CD8-positive, alpha-beta memory T cell (primary cell): ENCODE results near the gene AGPAT3. TPM values are rescaled to one million over a fixed set of nuclear protein-coding genes. Genes with fewer than 3 reads are reported as not detected.

ENCODE experiments used
- CTCF ChIA-PET: fragments of 350-600 bp; sonication (Branson Sonifier 250); formaldehyde crosslinking; loops from one replicate; lab custom pipeline; 2021; ENCODE audit warnings: antibody characterized with exemption; lab: Charles Lee
- POLR2A ChIA-PET: fragments of 350-600 bp; sonication (Branson Sonifier 250); formaldehyde crosslinking; loops from one replicate; lab custom pipeline; 2021; ENCODE audit warnings: antibody characterized with exemption; lab: Charles Lee
- DNase-seq, 5 donors: peaks; one replicate each; pipeline versions ENCODE4 v3.0.0 to v3.0.0-alpha.2; 2020 to 2022; ENCODE audit warnings: mixed read lengths in 1 of 5
- H3K27ac ChIP-seq: one replicate; pipeline ENCODE4 v1.7.0; 2013; ENCODE audit warnings: low read depth, mild to moderate bottlenecking, low read length, moderate library complexity
- H3K27me3 ChIP-seq: 2 replicates; pipeline ENCODE4 v1.7.0; 2013; ENCODE audit warnings: low read length, mild to moderate bottlenecking; ENCODE audit not compliant: insufficient read depth, poor library complexity, severe bottlenecking
- H3K36me3 ChIP-seq: 2 replicates; pipeline ENCODE4 v1.7.0; 2013; ENCODE audit warnings: mild to moderate bottlenecking, low read length, moderate library complexity; ENCODE audit not compliant: insufficient read depth
- H3K4me1 ChIP-seq: 2 replicates; pipeline ENCODE4 v1.7.0; 2013; ENCODE audit warnings: mild to moderate bottlenecking, low read length, moderate library complexity; ENCODE audit not compliant: insufficient read depth
- H3K4me3 ChIP-seq: 2 replicates; pipeline ENCODE4 v1.7.0; 2013; ENCODE audit warnings: mild to moderate bottlenecking, low read length
- H3K9me3 ChIP-seq: 2 replicates; pipeline ENCODE4 v1.7.0; 2013; ENCODE audit warnings: mild to moderate bottlenecking, low read length
- H3K27ac Mint-ChIP-seq, 8 donors: one replicate each; pipeline ENCODE4 v1.8.0; 2020 to 2021; ENCODE audit warnings: mixed read lengths in 8 of 8, mild to moderate bottlenecking in 6 of 8, inconsistent platforms in 3 of 8, moderate library complexity in 3 of 8
- H3K27me3 Mint-ChIP-seq, 2 donors: one replicate each; pipeline ENCODE4 v1.8.0; 2020 to 2021; ENCODE audit warnings: mixed read lengths in 2 of 2, mild to moderate bottlenecking in 1 of 2, moderate library complexity in 1 of 2
- H3K36me3 Mint-ChIP-seq, 3 donors: one replicate each; pipeline ENCODE4 v1.8.0; 2020 to 2021; ENCODE audit warnings: mixed read lengths in 3 of 3, inconsistent platforms in 1 of 3, mild to moderate bottlenecking in 1 of 3
- H3K4me1 Mint-ChIP-seq, 3 donors: one replicate each; pipeline ENCODE4 v1.8.0; 2020 to 2021; ENCODE audit warnings: mixed read lengths in 3 of 3, inconsistent platforms in 1 of 3, mild to moderate bottlenecking in 1 of 3
- H3K4me3 Mint-ChIP-seq, 7 donors: one replicate each; pipeline ENCODE4 v1.8.0; 2020 to 2021; ENCODE audit warnings: mixed read lengths in 7 of 7, mild to moderate bottlenecking in 6 of 7, moderate library complexity in 4 of 7, inconsistent platforms in 2 of 7
- H3K9me3 Mint-ChIP-seq, 5 donors: one replicate each; pipeline ENCODE4 v1.8.0; 2020 to 2022; ENCODE audit warnings: mixed read lengths in 5 of 5, mild to moderate bottlenecking in 3 of 5, moderate library complexity in 2 of 5, inconsistent platforms in 1 of 5
- polyA plus RNA-seq: library from polyadenylated mRNA; unstranded; fragments of 300-500 nt; fragmentation: Illumina TruSeq; gene quantifications from one replicate; pipeline ENCODE4 v1.2.3, GENCODE V29; 2021
- total RNA-seq, 2 experiments: library from RNA; stranded (reverse); gene quantifications; one replicate each; pipeline ENCODE4 v1.2.3, GENCODE V29; 2021

The AGPAT3 gene
- total and polyA plus RNA-seq, 3 experiments from 2014 or later = 15.9 to 69.3 (median 66.5) TPM

DNA sequence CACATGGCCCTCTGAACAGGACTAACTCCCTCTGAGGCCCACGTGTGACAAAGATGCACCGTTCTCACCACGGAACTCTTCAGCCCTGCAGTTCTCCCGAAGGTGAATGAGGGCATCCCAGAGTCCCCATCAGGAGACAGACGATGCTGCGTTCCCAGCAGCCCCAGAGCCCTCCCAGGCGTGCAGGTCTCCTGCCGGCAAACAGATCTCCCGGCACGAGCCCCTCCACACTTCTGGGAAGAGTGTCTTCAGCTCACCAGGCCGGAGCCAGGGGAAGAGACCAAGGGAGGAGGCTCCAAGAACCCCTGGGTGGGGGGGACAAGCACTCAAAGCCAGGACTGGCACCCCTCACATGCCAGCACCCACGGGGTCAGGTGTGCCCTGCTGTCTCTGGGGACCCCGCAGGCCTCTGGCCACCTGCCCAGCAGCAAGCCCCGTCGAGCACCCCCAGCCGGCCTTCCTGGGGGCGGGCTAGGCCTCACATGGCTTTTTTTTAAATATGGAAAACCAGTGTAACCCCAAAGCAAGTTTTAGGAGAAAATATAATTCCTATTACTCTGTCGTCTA lies 102.0 kb downstream of the AGPAT3 start:
- Mint-ChIP-seq H3K9me3 (no peaks in the 10 kb centered on the region), H3K4me1 (peaks cover 0 to 4% (median 2%) of the 10 kb centered on the region in 3 donors), H3K27me3 (no peaks in the 10 kb centered on the region), H3K27ac (peak overlapping the region in 1 of 8 donors; percentile 77), H3K4me3 (no peak overlapping the region), H3K36me3 (peaks cover 0 to 71% (median 10%) of the 10 kb centered on the region in 3 donors)
- Histone ChIP-seq H3K4me3 (no peak overlapping the region), H3K27ac (no peak overlapping the region), H3K36me3 (peaks cover 9% of the 10 kb centered on the region), H3K4me1 (no peaks in the 10 kb centered on the region), H3K27me3 (no peaks in the 10 kb centered on the region), H3K9me3 (no peaks in the 10 kb centered on the region)
- CTCF ChIA-PET = no interaction called here
- POLR2A ChIA-PET = no interaction called here
- DNase-seq = no peak

DNA sequence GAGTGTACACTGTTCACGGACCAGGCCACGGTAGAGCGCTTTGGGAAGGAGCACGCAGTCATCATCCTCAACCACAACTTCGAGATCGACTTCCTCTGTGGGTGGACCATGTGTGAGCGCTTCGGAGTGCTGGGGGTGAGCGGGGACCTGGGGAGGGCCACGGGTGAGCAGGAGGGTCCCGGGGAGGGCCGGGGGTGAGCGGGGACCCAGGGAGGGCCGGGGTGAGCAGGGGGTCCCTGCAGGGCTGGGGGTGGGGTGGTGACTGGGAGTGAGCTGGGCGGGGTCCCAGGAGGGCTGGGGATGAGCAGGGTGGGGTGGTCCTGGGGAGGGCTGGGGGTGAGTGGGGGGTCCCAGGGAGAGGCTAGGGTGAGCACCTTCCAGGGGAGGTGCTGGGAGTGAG lies 103.0 kb downstream of the AGPAT3 start:
- H3K4me1 ChIP-seq = no peaks in the 10 kb centered on the region
- Mint-ChIP-seq H3K4me3 (no peak overlapping the region), H3K36me3 (peaks cover 0 to 74% (median 10%) of the 10 kb centered on the region in 3 donors), H3K9me3 (no peaks in the 10 kb centered on the region), H3K4me1 (peaks cover 0 to 4% (median 2%) of the 10 kb centered on the region in 3 donors), H3K27me3 (no peaks in the 10 kb centered on the region), H3K27ac (no peak overlapping the region)
- ChIA-PET POLR2A (no interaction called here), CTCF (no interaction called here)
- peaks cover 8% of the 10 kb centered on the region for H3K36me3 ChIP-seq
- no peak for DNase-seq
- H3K27ac ChIP-seq = no peak overlapping the region
- no peak overlapping the region for H3K4me3 ChIP-seq
- no peaks in the 10 kb centered on the region for H3K9me3 ChIP-seq
- H3K27me3 ChIP-seq = no peaks in the 10 kb centered on the region

DNA sequence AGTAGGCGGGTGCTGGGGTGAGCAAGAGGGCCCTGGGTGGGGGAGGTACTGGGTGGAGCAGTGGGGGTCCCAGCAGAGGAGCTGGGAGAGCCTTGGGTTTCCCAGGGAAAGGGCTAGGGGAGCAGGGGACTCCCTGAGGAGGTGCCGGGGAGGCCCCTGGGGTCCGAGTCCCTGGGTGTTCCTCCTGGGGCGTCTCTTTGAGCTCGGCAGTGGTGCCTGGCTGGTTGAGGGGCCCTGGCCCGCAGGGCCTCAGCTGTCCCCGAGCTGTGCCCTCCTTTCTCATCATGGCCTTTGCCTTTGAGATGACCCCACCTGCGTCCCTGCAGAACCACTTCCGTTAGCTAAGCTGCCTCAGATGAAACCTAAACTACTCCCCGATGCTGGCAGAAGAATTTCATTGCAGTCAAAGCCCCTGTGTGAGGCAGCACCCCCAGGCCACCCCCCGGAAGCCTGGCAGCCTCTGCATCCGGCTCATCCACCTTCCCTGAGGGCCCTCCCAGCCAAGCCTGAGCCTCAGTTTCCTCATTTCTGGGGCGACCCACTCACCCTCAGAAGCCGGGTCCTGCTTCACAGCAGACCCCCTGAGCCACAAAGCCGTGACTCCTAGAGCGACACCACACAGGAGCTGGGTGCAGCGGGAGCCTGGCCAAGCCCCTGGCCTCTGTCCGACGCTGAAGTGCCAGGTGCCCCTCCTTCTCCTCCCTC lies 103.5 kb downstream of the AGPAT3 start:
- Mint-ChIP-seq H3K9me3 (no peaks in the 10 kb centered on the region), H3K4me3 (no peak overlapping the region), H3K36me3 (peaks cover 0 to 75% (median 10%) of the 10 kb centered on the region in 3 donors), H3K27me3 (no peaks in the 10 kb centered on the region), H3K27ac (peak overlapping the region in 1 of 8 donors; percentile 54), H3K4me1 (peaks cover 0 to 4% (median 2%) of the 10 kb centered on the region in 3 donors)
- no peak for DNase-seq
- ChIA-PET POLR2A (interaction anchor here (1.1 kb wide), 1 partner anchor 13 kb away, joined by 3 read pairs; no protein-coding TSS in a partner anchor), CTCF (interaction anchor here (0.8 kb wide), 1 partner anchor 179 kb away, joined by 4 read pairs; the partner anchor contains the start of gene RRP1)
- no peaks in the 10 kb centered on the region for H3K4me1 ChIP-seq
- H3K4me3 ChIP-seq = no peak overlapping the region
- no peaks in the 10 kb centered on the region for H3K9me3 ChIP-seq
- no peaks in the 10 kb centered on the region for H3K27me3 ChIP-seq
- no peak overlapping the region for H3K27ac ChIP-seq
- H3K36me3 ChIP-seq = peaks cover 5% of the 10 kb centered on the region

DNA sequence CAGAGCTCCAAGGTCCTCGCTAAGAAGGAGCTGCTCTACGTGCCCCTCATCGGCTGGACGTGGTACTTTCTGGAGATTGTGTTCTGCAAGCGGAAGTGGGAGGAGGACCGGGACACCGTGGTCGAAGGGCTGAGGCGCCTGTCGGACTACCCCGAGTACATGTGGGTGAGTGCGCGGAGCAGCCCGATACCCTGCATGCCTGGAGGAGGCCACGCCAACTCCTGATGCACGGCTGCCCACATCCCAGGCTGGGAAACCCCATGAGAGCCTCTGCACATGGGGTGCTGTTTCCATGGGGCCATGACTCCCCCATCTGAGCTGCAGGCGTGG lies 104.1 kb downstream of the AGPAT3 start:
- no peak for DNase-seq
- no peak overlapping the region for H3K4me3 ChIP-seq
- no peaks in the 10 kb centered on the region for H3K9me3 ChIP-seq
- no peaks in the 10 kb centered on the region for H3K27me3 Mint-ChIP-seq
- H3K36me3 ChIP-seq = peaks cover 5% of the 10 kb centered on the region
- ChIA-PET CTCF (interaction anchor here (0.8 kb wide), 1 partner anchor 180 kb away, joined by 4 read pairs; the partner anchor contains the start of gene RRP1), POLR2A (interaction anchor here (1.1 kb wide), 1 partner anchor 12 kb away, joined by 3 read pairs; no protein-coding TSS in a partner anchor)
- no peak overlapping the region for H3K27ac Mint-ChIP-seq
- H3K4me1 ChIP-seq = no peaks in the 10 kb centered on the region
- H3K4me1 Mint-ChIP-seq = peaks cover under 1 to 5% (median 1%) of the 10 kb centered on the region in 3 donors
- no peak overlapping the region for H3K27ac ChIP-seq
- no peaks in the 10 kb centered on the region for H3K27me3 ChIP-seq
- H3K9me3 Mint-ChIP-seq = no peaks in the 10 kb centered on the region
- H3K4me3 Mint-ChIP-seq = no peak overlapping the region
- H3K36me3 Mint-ChIP-seq = peaks cover 0 to 73% (median 9%) of the 10 kb centered on the region in 3 donors

DNA sequence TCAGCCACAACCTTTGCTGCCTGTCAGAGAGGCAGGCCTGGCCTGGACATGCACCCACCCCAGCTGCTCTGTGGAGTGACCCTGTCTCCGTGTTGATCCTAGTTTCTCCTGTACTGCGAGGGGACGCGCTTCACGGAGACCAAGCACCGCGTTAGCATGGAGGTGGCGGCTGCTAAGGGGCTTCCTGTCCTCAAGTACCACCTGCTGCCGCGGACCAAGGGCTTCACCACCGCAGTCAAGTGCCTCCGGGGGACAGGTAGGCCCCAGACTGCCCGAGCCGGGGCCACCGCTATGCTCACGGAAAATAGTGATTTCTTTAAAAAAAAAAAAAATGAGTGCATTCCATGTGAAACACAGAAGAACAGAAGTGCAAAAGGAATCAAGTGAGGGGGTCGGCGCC lies 105.5 kb downstream of the AGPAT3 start:
- no peaks in the 10 kb centered on the region for H3K9me3 Mint-ChIP-seq

DNA sequence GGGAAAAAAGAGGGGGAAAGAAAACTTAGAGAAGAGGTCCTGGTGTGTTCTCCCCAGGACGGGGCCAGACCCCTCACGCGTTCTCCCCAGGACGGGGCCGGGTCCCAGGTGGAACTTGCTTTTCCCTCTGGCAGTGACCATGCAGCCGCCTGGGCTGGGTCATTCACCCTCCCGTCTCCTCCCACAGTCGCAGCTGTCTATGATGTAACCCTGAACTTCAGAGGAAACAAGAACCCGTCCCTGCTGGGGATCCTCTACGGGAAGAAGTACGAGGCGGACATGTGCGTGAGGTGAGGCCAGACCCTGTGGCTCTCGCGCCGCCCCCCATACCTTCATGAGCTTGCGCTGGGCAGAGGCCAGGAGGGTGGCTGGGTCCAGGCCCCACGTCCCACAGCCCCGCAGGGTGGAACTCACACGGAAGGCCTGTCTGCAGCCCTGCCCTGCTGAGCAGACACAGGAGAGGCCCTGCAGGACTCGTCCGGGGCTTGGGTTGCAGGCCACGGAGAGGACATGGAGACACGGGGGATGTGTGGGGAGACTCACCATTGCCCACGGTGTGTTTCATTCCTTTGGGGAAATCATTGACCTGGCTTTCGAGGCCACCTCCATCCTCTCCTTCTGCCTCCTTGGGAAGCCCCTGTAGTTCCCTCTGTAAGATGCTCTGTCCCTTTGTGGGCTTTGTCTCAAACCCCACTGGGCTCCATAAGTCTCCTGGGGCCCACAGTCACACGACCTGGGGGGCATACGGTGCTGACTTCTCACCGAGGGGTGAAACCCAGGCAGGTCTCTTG lies 106.4 kb downstream of the AGPAT3 start:
- H3K27ac Mint-ChIP-seq = no peak overlapping the region
- Histone ChIP-seq H3K27me3 (no peaks in the 10 kb centered on the region), H3K27ac (no peak overlapping the region), H3K36me3 (peaks cover 5% of the 10 kb centered on the region), H3K4me3 (no peak overlapping the region), H3K4me1 (no peaks in the 10 kb centered on the region), H3K9me3 (no peaks in the 10 kb centered on the region)
- H3K9me3 Mint-ChIP-seq = no peaks in the 10 kb centered on the region
- no peak overlapping the region for H3K4me3 Mint-ChIP-seq
- ChIA-PET POLR2A (no interaction called here), CTCF (no interaction called here)
- H3K4me1 Mint-ChIP-seq = peaks cover 13 to 21% (median 16%) of the 10 kb centered on the region in 3 donors
- no peak for DNase-seq
- no peaks in the 10 kb centered on the region for H3K27me3 Mint-ChIP-seq
- peaks cover 0 to 62% (median 9%) of the 10 kb centered on the region in 3 donors for H3K36me3 Mint-ChIP-seq

More for the DNA sequence above, 105.5 kb downstream of the AGPAT3 start:
- H3K4me1 ChIP-seq = no peaks in the 10 kb centered on the region
- ChIA-PET POLR2A (no interaction called here), CTCF (no interaction called here)
- no peaks in the 10 kb centered on the region for H3K27me3 ChIP-seq
- no peaks in the 10 kb centered on the region for H3K9me3 ChIP-seq
- no peak overlapping the region for H3K4me3 Mint-ChIP-seq
- peaks cover 11 to 19% (median 15%) of the 10 kb centered on the region in 3 donors for H3K4me1 Mint-ChIP-seq
- H3K4me3 ChIP-seq = no peak overlapping the region
- H3K27ac Mint-ChIP-seq = no peak overlapping the region
- peaks cover 5% of the 10 kb centered on the region for H3K36me3 ChIP-seq
- H3K27me3 Mint-ChIP-seq = no peaks in the 10 kb centered on the region
- no peak for DNase-seq
- H3K27ac ChIP-seq = no peak overlapping the region
- peaks cover 0 to 64% (median 9%) of the 10 kb centered on the region in 3 donors for H3K36me3 Mint-ChIP-seq

DNA sequence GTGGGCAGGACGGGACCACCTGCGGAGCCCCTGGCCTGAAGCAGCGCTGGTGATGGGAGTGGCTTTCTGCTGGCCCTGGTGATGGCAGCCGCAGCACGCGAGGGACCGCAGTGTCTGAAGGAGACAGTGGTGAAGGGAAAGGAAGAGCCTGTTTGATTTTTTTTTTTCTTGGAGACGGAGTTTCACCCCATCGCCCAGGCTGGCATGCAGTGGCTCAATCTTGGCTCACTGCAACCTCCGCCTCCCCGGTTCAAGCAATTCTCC lies 106.9 kb downstream of the AGPAT3 start:
- DNase-seq = no peak
- Histone ChIP-seq H3K27ac (no peak overlapping the region), H3K4me1 (no peaks in the 10 kb centered on the region), H3K9me3 (no peaks in the 10 kb centered on the region), H3K4me3 (no peak overlapping the region), H3K27me3 (no peaks in the 10 kb centered on the region), H3K36me3 (peaks cover 5% of the 10 kb centered on the region)
- Mint-ChIP-seq H3K27me3 (no peaks in the 10 kb centered on the region), H3K4me1 (peaks cover 13 to 21% (median 16%) of the 10 kb centered on the region in 3 donors), H3K4me3 (no peak overlapping the region), H3K27ac (no peak overlapping the region), H3K36me3 (peaks cover 0 to 59% (median 9%) of the 10 kb centered on the region in 3 donors), H3K9me3 (no peaks in the 10 kb centered on the region)
- ChIA-PET POLR2A (no interaction called here), CTCF (no interaction called here)
